Astrocyte (in vitro differentiated cells and primary cell): ENCODE measurements around the gene IP6K1.

ENCODE experiments used
- CTCF ChIP-seq: IDR thresholded peaks from 2 replicates; pipeline ENCODE4 v1.5.1; 2011; ENCODE audit warnings: low read depth, mild to moderate bottlenecking, inconsistent platforms, low read length, moderate library complexity; ENCODE audit not compliant: insufficient read depth
- EZH2 ChIP-seq: IDR thresholded peaks from 2 replicates; pipeline ENCODE4 v1.6.1; 2012; ENCODE audit warnings: mild to moderate bottlenecking, low read length, inconsistent platforms; ENCODE audit not compliant: insufficient read depth

GRCh38 chr3:49805897-49806701 is 19.8 kb upstream of the IP6K1 start:
- TF ChIP-seq CTCF (no peak), EZH2 (no peak)
